Measurements from ENCODE around the gene REXO4. TPM values are rescaled to one million over a fixed set of nuclear protein-coding genes. Genes with fewer than 3 reads are reported as not detected.

REXO4 gene
- polyA plus RNA-seq, 1 donor (not counting 4 experiments of a cell fraction or from before 2014, with no cell fraction given): 21.5 TPM

DNA sequence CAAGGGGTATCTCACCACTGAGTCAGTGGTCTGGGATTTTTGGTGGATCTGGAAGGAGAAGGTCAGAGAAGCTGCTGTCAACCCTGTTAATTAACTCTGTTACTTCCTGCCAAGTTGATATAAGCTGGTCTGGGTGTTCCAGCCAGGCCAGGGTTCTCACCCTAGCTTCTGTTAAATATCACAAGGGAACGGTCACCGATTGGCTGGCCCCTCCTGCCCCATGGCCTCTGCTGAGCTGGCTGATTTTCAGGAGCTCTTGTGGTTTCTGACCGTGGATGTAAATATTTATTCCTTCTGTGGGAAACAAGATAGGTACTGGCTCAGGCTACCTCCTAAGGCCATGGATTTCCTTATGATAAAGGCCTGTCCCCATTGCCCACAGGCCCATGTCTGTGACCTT lies 5.4 kb upstream of the REXO4 start:
- Histone ChIP-seq H3K27me3 (ENCODE audit: control insufficient read depth, extremely low read depth, insufficient read depth, low read length) (peaks cover 14% of the 10 kb centered on the region), H3K27ac (ENCODE audit: control insufficient read depth, insufficient read depth, low read length) (no peak overlapping the region), H3K79me2 (ENCODE audit: control insufficient read depth, insufficient read depth, low read length) (no peaks in the 10 kb centered on the region), H3K4me1 (ENCODE audit: control insufficient read depth, extremely low read depth, insufficient read depth, low read length) (peaks cover 7% of the 10 kb centered on the region), H3K9ac (ENCODE audit: control insufficient read depth, extremely low read depth, insufficient read depth, low read length) (no peak overlapping the region), H2AFZ (ENCODE audit: control insufficient read depth, low read length) (no peak overlapping the region), H3K4me3 (ENCODE audit: control insufficient read depth in 2 of 3, extremely low read depth in 1 of 3, insufficient read depth in 2 of 3, low read depth in 1 of 3, low read length in 3 of 3) (no peak overlapping the region), H4K20me1 (ENCODE audit: control insufficient read depth, extremely low read depth, insufficient read depth, low read length) (no peaks in the 10 kb centered on the region), H3K4me2 (ENCODE audit: control insufficient read depth, extremely low read depth, insufficient read depth, low read depth, low read length) (no peak overlapping the region), H3K9me1 (ENCODE audit: control insufficient read depth, extremely low read depth, insufficient read depth, low read length) (no peaks in the 10 kb centered on the region), H3K36me3 (ENCODE audit: control insufficient read depth in 2 of 2, extremely low read depth in 1 of 2, insufficient read depth in 2 of 2, low read length in 2 of 2) (no peaks in the 10 kb centered on the region), H3K9me3 (ENCODE audit: control insufficient read depth, low read depth, low read length) (no peaks in the 10 kb centered on the region)
- TF ChIP-seq, protein P1, sequence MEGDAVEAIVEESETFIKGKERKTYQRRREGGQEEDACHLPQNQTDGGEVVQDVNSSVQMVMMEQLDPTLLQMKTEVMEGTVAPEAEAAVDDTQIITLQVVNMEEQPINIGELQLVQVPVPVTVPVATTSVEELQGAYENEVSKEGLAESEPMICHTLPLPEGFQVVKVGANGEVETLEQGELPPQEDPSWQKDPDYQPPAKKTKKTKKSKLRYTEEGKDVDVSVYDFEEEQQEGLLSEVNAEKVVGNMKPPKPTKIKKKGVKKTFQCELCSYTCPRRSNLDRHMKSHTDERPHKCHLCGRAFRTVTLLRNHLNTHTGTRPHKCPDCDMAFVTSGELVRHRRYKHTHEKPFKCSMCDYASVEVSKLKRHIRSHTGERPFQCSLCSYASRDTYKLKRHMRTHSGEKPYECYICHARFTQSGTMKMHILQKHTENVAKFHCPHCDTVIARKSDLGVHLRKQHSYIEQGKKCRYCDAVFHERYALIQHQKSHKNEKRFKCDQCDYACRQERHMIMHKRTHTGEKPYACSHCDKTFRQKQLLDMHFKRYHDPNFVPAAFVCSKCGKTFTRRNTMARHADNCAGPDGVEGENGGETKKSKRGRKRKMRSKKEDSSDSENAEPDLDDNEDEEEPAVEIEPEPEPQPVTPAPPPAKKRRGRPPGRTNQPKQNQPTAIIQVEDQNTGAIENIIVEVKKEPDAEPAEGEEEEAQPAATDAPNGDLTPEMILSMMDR (optimal IDR thresholded peaks at IDR 0.05 in 1 of 3, IDR thresholded peaks at IDR 0.05 in 1 of 3, conservative IDR thresholded peaks at IDR 0.05 in 1 of 3; ENCODE audit: extremely low read depth in 1 of 3, insufficient read depth in 2 of 3, low read length in 3 of 3): no peak
- no peak for TF ChIP-seq EZH2 (IDR thresholded peaks at IDR 0.05; ENCODE audit: low read length)
- no peak for DNase-seq (ENCODE audit: low read depth, low spot score)
- no peak for FAIRE-seq
- dilution Hi-C loops (cut with MboI; ENCODE audit: extremely low pct_ligation_motif_present, low sequenced_read_pairs): no loop called here

DNA sequence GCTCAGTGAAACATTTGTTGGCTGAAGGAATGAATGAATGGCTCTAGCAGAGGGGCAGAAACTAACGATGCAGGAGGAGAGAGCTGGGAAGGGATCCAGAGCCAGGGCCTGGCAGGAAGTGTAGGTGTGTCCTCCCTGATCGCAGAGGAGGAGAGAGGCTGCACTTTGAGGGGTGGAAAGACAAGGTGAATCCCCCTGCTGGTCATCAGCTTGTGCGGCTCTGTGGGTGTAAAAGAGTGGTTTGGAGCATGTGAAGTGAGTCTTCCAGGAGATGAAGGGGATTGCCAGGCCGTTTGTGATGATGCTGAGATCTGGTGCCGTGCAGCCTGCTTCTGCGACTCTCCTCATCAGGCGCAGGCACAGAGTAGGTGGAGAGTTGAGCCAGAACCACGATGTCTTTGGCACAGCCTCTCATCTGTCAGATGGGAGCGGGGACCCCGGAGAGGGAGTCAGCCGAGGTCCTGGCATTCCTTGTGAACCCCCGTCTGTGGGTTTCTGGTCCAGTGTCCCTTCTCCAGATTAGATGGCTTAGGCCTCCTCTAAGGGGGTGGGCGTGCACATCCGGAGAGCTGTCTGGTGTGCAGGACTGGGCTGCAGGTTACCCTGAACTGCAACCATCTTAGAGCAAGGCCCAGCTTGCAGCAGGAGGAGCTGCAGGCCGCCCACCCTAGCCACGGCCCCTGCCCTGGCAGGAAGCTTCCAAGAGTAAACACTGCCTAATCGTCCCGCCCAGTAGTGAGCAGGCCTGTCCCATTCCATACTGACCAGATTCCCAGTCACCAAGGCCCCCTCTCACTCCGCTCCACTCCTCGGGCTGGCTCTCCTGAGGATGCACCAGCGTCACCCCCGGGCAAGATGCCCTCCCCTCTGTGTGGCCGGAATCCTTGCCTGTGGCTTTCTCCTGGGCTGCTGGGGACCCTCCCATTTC lies 4.1 kb upstream of the REXO4 start, which contains the start of gene ADAMTS13:
ADAMTS13 (plus strand) TSS at position 753 of the 928 bp plus-strand sequence; CDS start at position 830, 77 bp downstream.
- peaks cover 7% of the 10 kb centered on the region for H3K79me2 ChIP-seq (ENCODE audit: control insufficient read depth, insufficient read depth, low read length)
- peaks cover 8% of the 10 kb centered on the region for H3K4me1 ChIP-seq (ENCODE audit: control insufficient read depth, extremely low read depth, insufficient read depth, low read length)
- no peak for FAIRE-seq
- no peaks in the 10 kb centered on the region for H3K9me1 ChIP-seq (ENCODE audit: control insufficient read depth, extremely low read depth, insufficient read depth, low read length)
- no peak within 1 kb of the TSS for H3K27ac ChIP-seq (ENCODE audit: control insufficient read depth, insufficient read depth, low read length)
- H3K4me3 ChIP-seq (ENCODE audit: control insufficient read depth in 2 of 3, extremely low read depth in 1 of 3, insufficient read depth in 2 of 3, low read depth in 1 of 3, low read length in 3 of 3): no peak within 1 kb of the TSS
- DNase-seq (ENCODE audit: low read depth, low spot score): no peak
- no peak for TF ChIP-seq EZH2 (IDR thresholded peaks at IDR 0.05; ENCODE audit: low read length)
- TF ChIP-seq, protein P1 (optimal IDR thresholded peaks at IDR 0.05 in 1 of 3, IDR thresholded peaks at IDR 0.05 in 1 of 3, conservative IDR thresholded peaks at IDR 0.05 in 1 of 3; ENCODE audit: extremely low read depth in 1 of 3, insufficient read depth in 2 of 3, low read length in 3 of 3): peak in 2 of 3 experiments; percentile 16 to 26
- dilution Hi-C loops (cut with MboI; ENCODE audit: extremely low pct_ligation_motif_present, low sequenced_read_pairs): no loop called here
- no peak within 1 kb of the TSS for H3K4me2 ChIP-seq (ENCODE audit: control insufficient read depth, extremely low read depth, insufficient read depth, low read depth, low read length)
- H3K27me3 ChIP-seq (ENCODE audit: control insufficient read depth, extremely low read depth, insufficient read depth, low read length): peaks cover 4% of the 10 kb centered on the region
- no peaks in the 10 kb centered on the region for H4K20me1 ChIP-seq (ENCODE audit: control insufficient read depth, extremely low read depth, insufficient read depth, low read length)
- H3K9me3 ChIP-seq (ENCODE audit: control insufficient read depth, low read depth, low read length): no peaks in the 10 kb centered on the region
- H3K9ac ChIP-seq (ENCODE audit: control insufficient read depth, extremely low read depth, insufficient read depth, low read length): no peak within 1 kb of the TSS
- no peaks in the 10 kb centered on the region for H3K36me3 ChIP-seq (ENCODE audit: control insufficient read depth in 2 of 2, extremely low read depth in 1 of 2, insufficient read depth in 2 of 2, low read length in 2 of 2)
- no peak within 1 kb of the TSS for H2AFZ ChIP-seq (ENCODE audit: control insufficient read depth, low read length)
